Measurements from ENCODE around the gene DCAF6.

The DCAF6 gene

GRCh38 chr1:167968569-167968968 is 32.1 kb downstream of the DCAF6 start:
- H3K27ac ChIP-seq: no peak overlapping the region
- no peak for TF ChIP-seq CTCF (conservative IDR thresholded peaks at IDR 0.05)

GRCh38 chr1:167973832-167974231 is 37.3 kb downstream of the DCAF6 start:
- H3K27ac ChIP-seq: no peak overlapping the region
- no peak for TF ChIP-seq CTCF (conservative IDR thresholded peaks at IDR 0.05)

- TF ChIP-seq CTCF (conservative IDR thresholded peaks at IDR 0.05): no peak
Observed at GRCh38 chr1:167974698-167975097, 38.2 kb downstream of the DCAF6 start.

GRCh38 chr1:167977245-167977644 is 40.8 kb downstream of the DCAF6 start:
- TF ChIP-seq CTCF (conservative IDR thresholded peaks at IDR 0.05): no peak
- H3K27ac ChIP-seq: no peak overlapping the region

More at GRCh38 chr1:167974698-167975097, 38.2 kb downstream of the DCAF6 start:
- H3K27ac ChIP-seq: no peak overlapping the region

GRCh38 chr1:167981933-167982332 is 45.5 kb downstream of the DCAF6 start:
- no peak overlapping the region for H3K27ac ChIP-seq
- no peak for TF ChIP-seq CTCF (conservative IDR thresholded peaks at IDR 0.05)

- no peak overlapping the region for H3K27ac ChIP-seq
- TF ChIP-seq CTCF (conservative IDR thresholded peaks at IDR 0.05): no peak
Observed at GRCh38 chr1:167983797-167984420, 47.4 kb downstream of the DCAF6 start.

GRCh38 chr1:167984886-167985489 is 48.5 kb downstream of the DCAF6 start:
- TF ChIP-seq CTCF (conservative IDR thresholded peaks at IDR 0.05): no peak
- H3K27ac ChIP-seq: no peak overlapping the region

Measured in VCaP (cell line).